H1 (cell line): ENCODE data around the gene PRKAG3. TPM values are rescaled to one million over a fixed set of nuclear protein-coding genes. Genes with fewer than 3 reads are reported as not detected.

ENCODE experiments used
- MAFK ChIP-seq: IDR thresholded peaks from 2 replicates; pipeline ENCODE4 v1.6.1; 2012; ENCODE audit warnings: low read depth, mild to moderate bottlenecking, improper control_type of control experiment, low read length
- polyA plus RNA-seq, 7 experiments: library from polyadenylated mRNA; depleted of rRNA in 3 of 7; stranded (reverse) in 5 of 7; unstranded in 2 of 7; fragments of >200 nt in 5 of 7; fragments of 200-250 nt in 2 of 7; gene quantifications; 1 replicate in 5 of 7; 2 replicates in 1 of 7; 4 replicates in 1 of 7; pipeline versions ENCODE4 v1.2.1 to v1.2.3, GENCODE V29; 2011 to 2013; ENCODE audit warnings: missing spikeins in 2 of 7, mixed read lengths in 2 of 7
- total RNA-seq: library from RNA; stranded (reverse); fragmentation: NEBNext Ultra II Directional; extraction: Animal tissue kit (Norgen Biotek cat#: 25700); gene quantifications from 2 replicates; pipeline ENCODE4 v1.2.1, GENCODE V29; 2021
- TF ChIP-seq, protein P1 (sequence below): fragments of 300-600 bp; sonication (generic); IDR thresholded peaks from 2 replicates; pipeline ENCODE4 v1.7.1; 2012; ENCODE audit warnings: low read length, moderate library complexity, mild to moderate bottlenecking, inconsistent platforms; ENCODE audit not compliant: insufficient replicate concordance

PRKAG3 gene
- total and polyA plus RNA-seq, 2 of the 8 experiments (the other 6 are each of a cell fraction or from before 2014, with no cell fraction given): not detected

DNA sequence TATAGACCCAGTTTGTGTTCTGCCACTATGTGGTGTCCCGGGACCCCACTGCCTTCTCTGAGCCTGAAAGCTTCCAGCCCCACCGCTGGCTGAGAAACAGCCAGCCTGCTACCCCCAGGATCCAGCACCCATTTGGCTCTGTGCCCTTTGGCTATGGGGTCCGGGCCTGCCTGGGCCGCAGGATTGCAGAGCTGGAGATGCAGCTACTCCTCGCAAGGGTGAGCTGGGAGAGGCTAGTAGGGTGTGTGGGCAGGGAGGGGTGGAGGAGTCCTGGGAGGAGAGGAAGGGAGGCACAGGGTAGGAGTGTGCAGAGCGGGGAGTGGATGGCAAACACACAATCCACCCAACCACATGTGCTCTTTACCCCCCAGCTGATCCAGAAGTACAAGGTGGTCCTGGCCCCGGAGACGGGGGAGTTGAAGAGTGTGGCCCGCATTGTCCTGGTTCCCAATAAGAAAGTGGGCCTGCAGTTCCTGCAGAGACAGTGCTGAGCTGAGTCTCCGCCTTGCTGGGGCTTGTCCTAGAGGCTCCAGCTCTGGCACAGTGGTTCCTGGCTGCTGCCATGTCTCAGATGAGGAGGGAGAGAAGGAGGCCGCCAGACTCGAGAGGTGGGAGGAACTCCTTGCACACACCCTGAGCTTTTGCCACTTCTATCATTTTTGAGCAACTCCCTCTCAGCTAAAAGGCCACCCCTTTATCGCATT lies 16.9 kb downstream of the PRKAG3 start (continued):
- TF ChIP-seq, protein P1, sequence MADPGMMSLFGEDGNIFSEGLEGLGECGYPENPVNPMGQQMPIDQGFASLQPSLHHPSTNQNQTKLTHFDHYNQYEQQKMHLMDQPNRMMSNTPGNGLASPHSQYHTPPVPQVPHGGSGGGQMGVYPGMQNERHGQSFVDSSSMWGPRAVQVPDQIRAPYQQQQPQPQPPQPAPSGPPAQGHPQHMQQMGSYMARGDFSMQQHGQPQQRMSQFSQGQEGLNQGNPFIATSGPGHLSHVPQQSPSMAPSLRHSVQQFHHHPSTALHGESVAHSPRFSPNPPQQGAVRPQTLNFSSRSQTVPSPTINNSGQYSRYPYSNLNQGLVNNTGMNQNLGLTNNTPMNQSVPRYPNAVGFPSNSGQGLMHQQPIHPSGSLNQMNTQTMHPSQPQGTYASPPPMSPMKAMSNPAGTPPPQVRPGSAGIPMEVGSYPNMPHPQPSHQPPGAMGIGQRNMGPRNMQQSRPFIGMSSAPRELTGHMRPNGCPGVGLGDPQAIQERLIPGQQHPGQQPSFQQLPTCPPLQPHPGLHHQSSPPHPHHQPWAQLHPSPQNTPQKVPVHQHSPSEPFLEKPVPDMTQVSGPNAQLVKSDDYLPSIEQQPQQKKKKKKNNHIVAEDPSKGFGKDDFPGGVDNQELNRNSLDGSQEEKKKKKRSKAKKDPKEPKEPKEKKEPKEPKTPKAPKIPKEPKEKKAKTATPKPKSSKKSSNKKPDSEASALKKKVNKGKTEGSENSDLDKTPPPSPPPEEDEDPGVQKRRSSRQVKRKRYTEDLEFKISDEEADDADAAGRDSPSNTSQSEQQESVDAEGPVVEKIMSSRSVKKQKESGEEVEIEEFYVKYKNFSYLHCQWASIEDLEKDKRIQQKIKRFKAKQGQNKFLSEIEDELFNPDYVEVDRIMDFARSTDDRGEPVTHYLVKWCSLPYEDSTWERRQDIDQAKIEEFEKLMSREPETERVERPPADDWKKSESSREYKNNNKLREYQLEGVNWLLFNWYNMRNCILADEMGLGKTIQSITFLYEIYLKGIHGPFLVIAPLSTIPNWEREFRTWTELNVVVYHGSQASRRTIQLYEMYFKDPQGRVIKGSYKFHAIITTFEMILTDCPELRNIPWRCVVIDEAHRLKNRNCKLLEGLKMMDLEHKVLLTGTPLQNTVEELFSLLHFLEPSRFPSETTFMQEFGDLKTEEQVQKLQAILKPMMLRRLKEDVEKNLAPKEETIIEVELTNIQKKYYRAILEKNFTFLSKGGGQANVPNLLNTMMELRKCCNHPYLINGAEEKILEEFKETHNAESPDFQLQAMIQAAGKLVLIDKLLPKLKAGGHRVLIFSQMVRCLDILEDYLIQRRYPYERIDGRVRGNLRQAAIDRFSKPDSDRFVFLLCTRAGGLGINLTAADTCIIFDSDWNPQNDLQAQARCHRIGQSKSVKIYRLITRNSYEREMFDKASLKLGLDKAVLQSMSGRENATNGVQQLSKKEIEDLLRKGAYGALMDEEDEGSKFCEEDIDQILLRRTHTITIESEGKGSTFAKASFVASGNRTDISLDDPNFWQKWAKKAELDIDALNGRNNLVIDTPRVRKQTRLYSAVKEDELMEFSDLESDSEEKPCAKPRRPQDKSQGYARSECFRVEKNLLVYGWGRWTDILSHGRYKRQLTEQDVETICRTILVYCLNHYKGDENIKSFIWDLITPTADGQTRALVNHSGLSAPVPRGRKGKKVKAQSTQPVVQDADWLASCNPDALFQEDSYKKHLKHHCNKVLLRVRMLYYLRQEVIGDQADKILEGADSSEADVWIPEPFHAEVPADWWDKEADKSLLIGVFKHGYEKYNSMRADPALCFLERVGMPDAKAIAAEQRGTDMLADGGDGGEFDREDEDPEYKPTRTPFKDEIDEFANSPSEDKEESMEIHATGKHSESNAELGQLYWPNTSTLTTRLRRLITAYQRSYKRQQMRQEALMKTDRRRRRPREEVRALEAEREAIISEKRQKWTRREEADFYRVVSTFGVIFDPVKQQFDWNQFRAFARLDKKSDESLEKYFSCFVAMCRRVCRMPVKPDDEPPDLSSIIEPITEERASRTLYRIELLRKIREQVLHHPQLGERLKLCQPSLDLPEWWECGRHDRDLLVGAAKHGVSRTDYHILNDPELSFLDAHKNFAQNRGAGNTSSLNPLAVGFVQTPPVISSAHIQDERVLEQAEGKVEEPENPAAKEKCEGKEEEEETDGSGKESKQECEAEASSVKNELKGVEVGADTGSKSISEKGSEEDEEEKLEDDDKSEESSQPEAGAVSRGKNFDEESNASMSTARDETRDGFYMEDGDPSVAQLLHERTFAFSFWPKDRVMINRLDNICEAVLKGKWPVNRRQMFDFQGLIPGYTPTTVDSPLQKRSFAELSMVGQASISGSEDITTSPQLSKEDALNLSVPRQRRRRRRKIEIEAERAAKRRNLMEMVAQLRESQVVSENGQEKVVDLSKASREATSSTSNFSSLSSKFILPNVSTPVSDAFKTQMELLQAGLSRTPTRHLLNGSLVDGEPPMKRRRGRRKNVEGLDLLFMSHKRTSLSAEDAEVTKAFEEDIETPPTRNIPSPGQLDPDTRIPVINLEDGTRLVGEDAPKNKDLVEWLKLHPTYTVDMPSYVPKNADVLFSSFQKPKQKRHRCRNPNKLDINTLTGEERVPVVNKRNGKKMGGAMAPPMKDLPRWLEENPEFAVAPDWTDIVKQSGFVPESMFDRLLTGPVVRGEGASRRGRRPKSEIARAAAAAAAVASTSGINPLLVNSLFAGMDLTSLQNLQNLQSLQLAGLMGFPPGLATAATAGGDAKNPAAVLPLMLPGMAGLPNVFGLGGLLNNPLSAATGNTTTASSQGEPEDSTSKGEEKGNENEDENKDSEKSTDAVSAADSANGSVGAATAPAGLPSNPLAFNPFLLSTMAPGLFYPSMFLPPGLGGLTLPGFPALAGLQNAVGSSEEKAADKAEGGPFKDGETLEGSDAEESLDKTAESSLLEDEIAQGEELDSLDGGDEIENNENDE: no peak
- TF ChIP-seq MAFK: no peak
